Prostate gland (tissue), 2 donors: ENCODE results near the gene MICAL3. TPM values are rescaled to one million over a fixed set of nuclear protein-coding genes. Genes with fewer than 3 reads are reported as not detected.

ENCODE experiments used
- DNase-seq: peaks from one replicate; pipeline ENCODE4 v3.0.0-alpha.2; 2019; ENCODE audit warnings: low spot score
- H3K27ac ChIP-seq, 2 donors: fragments of 200-600 bp; sonication (generic); 2 replicates each; pipeline ENCODE4 v1.5.1; 2017 to 2019
- H3K27me3 ChIP-seq: fragments of 200-600 bp; sonication (generic); replicated peaks from 2 replicates; pipeline ENCODE4 v1.5.1; 2019; ENCODE audit not compliant: insufficient read depth
- H3K36me3 ChIP-seq, 2 donors: fragments of 200-600 bp; sonication (generic); 1 replicate in 1 of 2; 2 replicates in 1 of 2; pipeline versions ENCODE4 v1.5.1 to v1.8.1; 2017 to 2019
- H3K4me1 ChIP-seq: fragments of 200-600 bp; sonication (generic); replicated peaks from 2 replicates; pipeline ENCODE4 v1.5.1; 2019
- H3K4me3 ChIP-seq, 2 donors: fragments of 200-600 bp; sonication (generic); 2 replicates each; pipeline ENCODE4 v1.5.1; 2017 to 2019
- H3K9me3 ChIP-seq: fragments of 200-600 bp; sonication (generic); 2 replicates; pipeline ENCODE4 v1.5.1; 2017
- CTCF ChIP-seq, 4 experiments: fragments of 200-600 bp in 2 of 4; fragments of 450-650 bp in 2 of 4; sonication (generic) in 2 of 4; IDR thresholded peaks; 1 replicate in 3 of 4; 2 replicates in 1 of 4; pipeline ENCODE4 v1.5.1; 2016 to 2019; ENCODE audit warnings: antibody characterized with exemption in 4 of 4, mild to moderate bottlenecking in 2 of 4, moderate library complexity in 2 of 4
- POLR2A ChIP-seq: fragments of 450-650 bp; IDR thresholded peaks from one replicate; pipeline ENCODE4 v1.6.1; 2016; ENCODE audit warnings: antibody characterized with exemption, mild to moderate bottlenecking
- POLR2AphosphoS5 ChIP-seq: sonication (generic); formaldehyde crosslinking; IDR thresholded peaks from one replicate; pipeline ENCODE4 v1.6.1; 2017; ENCODE audit warnings: antibody characterized with exemption
- WGBS: methylation state at CpG from one replicate; pipeline ENCODE4 v1.1.5; 2018; 5-methylcytosine and 5-hydroxymethylcytosine counted together
- intact Hi-C: fragments of 100-400 bp; cut with DNase I; formaldehyde crosslinking; loops from one replicate; pipeline ENCODE4 v1.14.2; 2022
- total RNA-seq, 2 donors: library from RNA; depleted of rRNA; stranded (reverse); fragments of >200 nt; gene quantifications; one replicate each; pipeline ENCODE4 v1.1.0, GENCODE V29; 2016

MICAL3 gene
- total RNA-seq, 2 donors from 2014 or later, result 58.6 to 78.7 TPM

- TF ChIP-seq POLR2A (no peak), CTCF (IDR thresholded peaks at IDR 0.05) (no peak), POLR2AphosphoS5 (no peak)
- 80% methylated on average over 12 of the region's 12 CpGs for WGBS
- Histone ChIP-seq H3K4me1 (peaks cover 10% of the 10 kb centered on the region), H3K9me3 (no peaks in the 10 kb centered on the region), H3K4me3 (no peak overlapping the region), H3K27ac (no peak overlapping the region), H3K27me3 (no peaks in the 10 kb centered on the region), H3K36me3 (no peaks in the 10 kb centered on the region)
- no peak for DNase-seq
- intact Hi-C loops, result loop anchor here (10.0 kb wide), 1 partner anchor 62 kb away; no protein-coding TSS in a partner anchor
These were observed 111.2 kb downstream of the MICAL3 start for GRCh38 chr22:17912945-17913721.

DNA sequence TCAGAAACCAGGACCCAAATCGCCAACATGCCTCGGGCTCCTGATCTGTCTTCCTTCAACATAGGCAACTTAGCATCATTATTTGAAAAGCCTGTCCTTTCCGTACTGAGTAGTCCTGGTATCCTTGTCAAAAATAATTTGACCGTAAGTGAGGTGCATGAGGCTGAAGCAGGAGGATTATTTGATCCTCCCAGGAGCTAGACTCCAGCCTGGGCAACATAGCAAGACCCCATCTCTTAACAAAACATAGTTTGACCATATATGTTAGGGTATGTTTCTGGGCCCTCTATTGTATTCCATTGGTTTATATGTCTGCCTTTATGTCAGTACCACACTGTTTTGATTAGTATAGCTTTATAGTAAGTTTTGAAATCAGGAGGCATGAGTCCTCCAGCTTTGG, 112.5 kb downstream of the MICAL3 start:
- no peak overlapping the region for H3K27ac ChIP-seq
- no peaks in the 10 kb centered on the region for H3K27me3 ChIP-seq
- no peak for TF ChIP-seq POLR2AphosphoS5
- no peak for TF ChIP-seq CTCF (IDR thresholded peaks at IDR 0.05)
- no peak for TF ChIP-seq POLR2A

GRCh38 chr22:17911312-17911705, 113.1 kb downstream of the MICAL3 start:
- DNase-seq, result no peak
- H3K4me1 ChIP-seq, result peaks cover 6% of the 10 kb centered on the region
- no peaks in the 10 kb centered on the region for H3K9me3 ChIP-seq
- H3K36me3 ChIP-seq, result no peaks in the 10 kb centered on the region
- H3K27ac ChIP-seq, result peak overlapping the region; percentile 34 to 51
- 90% methylated on average over 6 of the region's 6 CpGs for WGBS
- intact Hi-C loops, result loop anchor here (2.0 to 10.0 kb wide), 3 partner anchors 63 to 113 kb away; partner anchors contain the start of gene MICAL3
- H3K4me3 ChIP-seq, result no peak overlapping the region
- no peaks in the 10 kb centered on the region for H3K27me3 ChIP-seq
- no peak for TF ChIP-seq POLR2AphosphoS5

More for the DNA sequence above, 112.5 kb downstream of the MICAL3 start:
- H3K9me3 ChIP-seq, result no peaks in the 10 kb centered on the region
- no peaks in the 10 kb centered on the region for H3K36me3 ChIP-seq
- H3K4me3 ChIP-seq, result no peak overlapping the region
- peaks cover 6% of the 10 kb centered on the region for H3K4me1 ChIP-seq
- no peak for DNase-seq
- intact Hi-C loops, result loop anchor here (2.0 to 10.0 kb wide), 3 partner anchors 63 to 113 kb away; partner anchors contain the start of gene MICAL3
- 93% methylated on average over 4 of the region's 4 CpGs for WGBS

DNA sequence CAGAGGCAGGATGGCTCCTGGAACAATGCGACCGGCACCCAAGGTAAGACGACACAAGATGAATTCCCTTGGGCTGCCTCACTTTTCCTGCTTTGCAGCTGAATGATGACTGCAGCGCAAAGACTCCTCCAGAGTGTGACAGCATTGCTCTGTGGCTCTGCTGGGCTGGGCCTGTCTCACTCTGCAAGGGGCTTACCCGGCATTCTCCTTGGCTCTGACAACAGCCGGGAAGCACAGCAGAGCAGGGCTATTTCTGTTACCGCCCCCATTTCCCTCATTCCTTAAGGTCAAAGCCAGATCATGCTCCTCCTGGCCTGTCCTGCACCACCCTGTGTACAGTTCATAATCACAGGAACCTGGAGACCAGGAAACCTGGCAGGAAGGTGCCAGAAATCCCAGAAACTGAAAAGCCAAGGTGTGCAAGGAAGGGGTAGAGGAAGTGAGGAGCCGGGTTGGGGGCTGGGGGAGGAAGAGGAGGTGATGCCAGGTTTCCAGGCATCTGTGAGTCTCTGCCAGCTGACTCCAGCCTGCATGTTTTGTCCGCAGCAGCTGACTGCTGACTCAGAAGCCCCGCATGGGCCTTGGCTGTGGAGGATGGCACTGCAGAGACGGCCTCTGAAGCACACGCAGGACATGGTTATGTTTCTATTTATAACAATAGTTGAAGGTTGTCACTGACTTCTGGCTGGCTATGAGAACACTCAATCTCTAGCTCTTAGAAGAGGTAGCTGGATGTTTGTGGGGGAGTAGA, 113.6 kb downstream of the MICAL3 start:
- WGBS, result 22% methylated on average over 12 of the region's 12 CpGs
- H3K27me3 ChIP-seq, result no peaks in the 10 kb centered on the region
- intact Hi-C loops, result loop anchor here (2.0 to 10.0 kb wide), 3 partner anchors 64 to 114 kb away; partner anchors contain the start of gene MICAL3
- peaks cover 6% of the 10 kb centered on the region for H3K4me1 ChIP-seq
- peak overlapping the region; percentile 34 to 51 for H3K27ac ChIP-seq
- H3K4me3 ChIP-seq, result no peak overlapping the region
- no peaks in the 10 kb centered on the region for H3K36me3 ChIP-seq
- TF ChIP-seq CTCF (IDR thresholded peaks at IDR 0.05) (peak in 2 of 4 experiments; percentile 23 to 31), POLR2A (peak; percentile 14), POLR2AphosphoS5 (peak; percentile 47)
- peak; percentile 39 for DNase-seq
- no peaks in the 10 kb centered on the region for H3K9me3 ChIP-seq

DNA sequence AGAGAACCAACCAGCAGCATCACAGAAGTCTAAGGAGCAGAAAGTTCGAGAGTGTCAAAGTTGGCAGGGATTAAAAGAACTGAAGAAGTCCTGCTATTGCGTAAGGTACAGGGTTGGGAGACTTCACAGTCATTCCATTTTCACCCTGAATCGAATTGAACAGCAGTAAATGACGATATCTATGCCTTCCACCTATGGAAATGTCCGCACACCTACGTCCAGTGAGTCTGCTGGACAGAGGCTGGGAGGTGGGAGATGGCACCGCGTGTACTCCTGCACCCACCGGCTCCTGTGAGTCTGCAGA, 116.7 kb downstream of the MICAL3 start:
- H3K4me1 ChIP-seq, result peaks cover 15% of the 10 kb centered on the region
- H3K27ac ChIP-seq, result no peak overlapping the region
- 73% methylated on average over 9 of the region's 9 CpGs for WGBS

More for the DNA sequence above, 116.7 kb downstream of the MICAL3 start:
- H3K9me3 ChIP-seq, result no peaks in the 10 kb centered on the region
- H3K27me3 ChIP-seq, result no peaks in the 10 kb centered on the region
- intact Hi-C loops, result loop anchor here (5.0 kb wide), 2 partner anchors 75 to 170 kb away; partner anchors contain the start of gene PEX26
- H3K36me3 ChIP-seq, result peaks cover 0 to 5% of the 10 kb centered on the region in 2 donors
- no peak for DNase-seq
- TF ChIP-seq CTCF (IDR thresholded peaks at IDR 0.05) (no peak), POLR2AphosphoS5 (peak; percentile 21)
- H3K4me3 ChIP-seq, result no peak overlapping the region
